H1 (cell line): ENCODE data around the gene TBCA. TPM values are rescaled to one million over a fixed set of nuclear protein-coding genes. Genes with fewer than 3 reads are reported as not detected.

Experiments used
- CTCF ChIA-PET: fragments of 300-600 bp; sonication (Branson Sonifier 250); formaldehyde crosslinking; loops from one replicate; lab custom pipeline; 2021; ENCODE audit not compliant: partially characterized antibody; lab: Charles Lee
- POLR2A ChIA-PET: fragments of 300-600 bp; sonication (Branson Sonifier 250); formaldehyde crosslinking; loops from one replicate; lab custom pipeline; 2021; ENCODE audit warnings: inconsistent platforms; ENCODE audit not compliant: partially characterized antibody; lab: Charles Lee
- DNase-seq, 2 experiments: peaks; one replicate each; pipeline versions ENCODE4 v3.0.0 to v3.0.0-alpha.2; 2010 to 2022; ENCODE audit warnings: low spot score in 2 of 2, low read depth in 1 of 2, mixed read lengths in 1 of 2
- FAIRE-seq: peaks from 2 replicates; lab custom pipeline; 2011; peaks lifted over from hg19 to GRCh38; lab: Jason Lieb, UNC
- H2AFZ ChIP-seq: 2 replicates; pipeline ENCODE4 v1.8.1; 2012; ENCODE audit warnings: low read length, inconsistent platforms
- H2AK5ac ChIP-seq: 2 replicates; pipeline ENCODE4 v1.6.1; 2013; ENCODE audit warnings: low read depth, low read length
- H2BK120ac ChIP-seq: replicated peaks from 2 replicates; pipeline ENCODE3; 2013; ENCODE audit warnings: low read depth, low read length, inconsistent platforms
- H2BK12ac ChIP-seq: 2 replicates; pipeline ENCODE4 v1.6.1; 2013; ENCODE audit warnings: low read depth, low read length
- H2BK15ac ChIP-seq: 2 replicates; pipeline ENCODE4 v1.6.1; 2013; ENCODE audit warnings: low read length
- H2BK20ac ChIP-seq: 2 replicates; pipeline ENCODE4 v1.6.1; 2013; ENCODE audit warnings: low read length
- H2BK5ac ChIP-seq: 2 replicates; pipeline ENCODE4 v1.6.1; 2013; ENCODE audit warnings: low read depth, low read length
- H3K14ac ChIP-seq: 2 replicates; pipeline ENCODE4 v1.6.1; 2013; ENCODE audit warnings: inconsistent platforms; ENCODE audit not compliant: insufficient read length
- H3K18ac ChIP-seq: 2 replicates; pipeline ENCODE4 v1.6.1; 2013; ENCODE audit warnings: low read length; ENCODE audit errors: extremely low read depth
- H3K23ac ChIP-seq: 2 replicates; pipeline ENCODE4 v1.6.1; 2013; ENCODE audit warnings: inconsistent platforms; ENCODE audit not compliant: insufficient read length
- H3K23me2 ChIP-seq: 2 replicates; pipeline ENCODE4 v1.6.1; 2013; ENCODE audit warnings: low read depth, low read length
- H3K27ac ChIP-seq: 2 replicates; pipeline ENCODE4 v1.6.1; 2011; ENCODE audit warnings: low read depth, low read length, inconsistent platforms
- H3K27me3 ChIP-seq, 4 experiments: replicated peaks in 1 of 4; 1 replicate in 1 of 4; 2 replicates in 3 of 4; pipeline versions ENCODE4 v1.6.1 to v1.8.1; 2011 to 2013; ENCODE audit warnings: low read length in 3 of 4, mild to moderate bottlenecking in 3 of 4, inconsistent platforms in 2 of 4, mixed read lengths in 2 of 4, moderate library complexity in 1 of 4; ENCODE audit not compliant: control insufficient read depth in 3 of 4, insufficient read depth in 3 of 4; ENCODE audit errors: extremely low read depth in 1 of 4
- H3K36me3 ChIP-seq, 4 experiments: 2 replicates each; pipeline versions ENCODE4 v1.6.1 to v1.8.1; 2011 to 2013; ENCODE audit warnings: mild to moderate bottlenecking in 4 of 4, low read length in 3 of 4, moderate library complexity in 2 of 4, control low read depth in 1 of 4, inconsistent platforms in 1 of 4; ENCODE audit not compliant: insufficient read depth in 4 of 4, control insufficient read depth in 2 of 4
- H3K4ac ChIP-seq: replicated peaks from 2 replicates; pipeline ENCODE3; 2013; ENCODE audit warnings: low read length, low read depth, mixed read lengths, inconsistent platforms; ENCODE audit not compliant: insufficient read length
- H3K4me1 ChIP-seq, 4 experiments: replicated peaks in 1 of 4; 1 replicate in 1 of 4; 2 replicates in 3 of 4; pipeline versions ENCODE4 v1.6.1 to v1.8.1; 2011 to 2013; ENCODE audit warnings: low read length in 3 of 4, inconsistent platforms in 2 of 4, mixed read lengths in 1 of 4; ENCODE audit not compliant: insufficient read depth in 4 of 4, control insufficient read depth in 3 of 4
- H3K4me2 ChIP-seq, 2 experiments: 2 replicates each; pipeline versions ENCODE4 v1.6.1 to v1.8.1; 2011 to 2013; ENCODE audit warnings: low read depth in 2 of 2, low read length in 2 of 2, control low read depth in 1 of 2, inconsistent platforms in 1 of 2, mild to moderate bottlenecking in 1 of 2; ENCODE audit not compliant: insufficient read depth in 1 of 2
- H3K4me3 ChIP-seq, 4 experiments: fragments of 200-600, 300-600 bp in 1 of 4; sonication (generic), shearing (Covaris generic), sonication (Bioruptor Twin) in 1 of 4; 2 replicates each; pipeline versions ENCODE4 v1.5.1 to v1.8.1; 2011 to 2016; ENCODE audit warnings: low read length in 4 of 4, low read depth in 3 of 4, control low read depth in 2 of 4, inconsistent platforms in 2 of 4, mild to moderate bottlenecking in 2 of 4, mixed read lengths in 1 of 4, moderate library complexity in 1 of 4; ENCODE audit not compliant: insufficient read depth in 2 of 4; ENCODE audit errors: extremely low read depth in 1 of 4
- H3K56ac ChIP-seq: replicated peaks from 2 replicates; pipeline ENCODE3; 2013; ENCODE audit warnings: low read depth, mild to moderate bottlenecking, mixed read lengths, low read length, inconsistent platforms; ENCODE audit not compliant: insufficient read length
- H3K79me1 ChIP-seq: 2 replicates; pipeline ENCODE4 v1.6.1; 2013; ENCODE audit warnings: low read depth, low read length, control low read depth
- H3K79me2 ChIP-seq, 2 experiments: 2 replicates each; pipeline versions ENCODE4 v1.6.1 to v1.8.1; 2012 to 2013; ENCODE audit warnings: low read length in 2 of 2, mild to moderate bottlenecking in 2 of 2, inconsistent platforms in 1 of 2; ENCODE audit not compliant: insufficient read depth in 2 of 2, control insufficient read depth in 1 of 2
- H3K9ac ChIP-seq, 4 experiments: replicated peaks in 1 of 4; 1 replicate in 1 of 4; 2 replicates in 3 of 4; pipeline versions ENCODE4 v1.6.1 to v1.8.1; 2011 to 2013; ENCODE audit warnings: low read depth in 3 of 4, low read length in 3 of 4, control low read depth in 2 of 4, mild to moderate bottlenecking in 2 of 4, moderate library complexity in 2 of 4, inconsistent platforms in 1 of 4; ENCODE audit errors: extremely low read depth in 1 of 4
- H3K9me3 ChIP-seq, 2 experiments: 2 replicates each; pipeline versions ENCODE4 v1.6.1 to v1.8.1; 2012 to 2013; ENCODE audit warnings: mild to moderate bottlenecking in 2 of 2, moderate library complexity in 2 of 2, control low read depth in 1 of 2, inconsistent platforms in 1 of 2, low read depth in 1 of 2, low read length in 1 of 2, mixed read lengths in 1 of 2; ENCODE audit not compliant: insufficient read depth in 2 of 2
- H4K20me1 ChIP-seq, 2 experiments: replicated peaks in 1 of 2; 2 replicates each; pipeline versions ENCODE3 to v1.8.1; 2011 to 2013; ENCODE audit warnings: inconsistent platforms in 2 of 2, low read length in 2 of 2, mild to moderate bottlenecking in 1 of 2; ENCODE audit not compliant: insufficient read depth in 2 of 2, control insufficient read depth in 1 of 2
- H4K5ac ChIP-seq: 2 replicates; pipeline ENCODE4 v1.6.1; 2013; ENCODE audit warnings: low read length, low read depth, mixed read lengths, inconsistent platforms; ENCODE audit not compliant: insufficient read length
- H4K8ac ChIP-seq: 2 replicates; pipeline ENCODE4 v1.8.0; 2013; ENCODE audit warnings: mild to moderate bottlenecking, moderate library complexity, low read length, inconsistent platforms; ENCODE audit not compliant: insufficient read depth; ENCODE audit errors: extremely low read depth
- H4K91ac ChIP-seq: replicated peaks from 2 replicates; pipeline ENCODE3; 2013; ENCODE audit warnings: low read length, mixed read lengths, inconsistent platforms; ENCODE audit not compliant: insufficient read length
- BCL11A ChIP-seq, 2 experiments: IDR thresholded peaks; one replicate each; pipeline ENCODE4 v1.6.1; 2011; ENCODE audit warnings: low read depth in 2 of 2, low read length in 2 of 2, mild to moderate bottlenecking in 2 of 2
- CREB1 ChIP-seq: IDR thresholded peaks from 2 replicates; pipeline ENCODE4 v1.6.1; 2012; ENCODE audit warnings: inconsistent platforms
- EGR1 ChIP-seq: IDR thresholded peaks from 2 replicates; pipeline ENCODE4 v1.6.1; 2011; ENCODE audit warnings: low read depth, low read length, borderline replicate concordance
- FOSL1 ChIP-seq: IDR thresholded peaks from 2 replicates; pipeline ENCODE4 v1.6.1; 2011; ENCODE audit warnings: mild to moderate bottlenecking, low read depth, low read length, moderate library complexity; ENCODE audit not compliant: insufficient read depth
- HDAC2 ChIP-seq, 2 experiments: fragments of 300-600 bp in 1 of 2; sonication (generic) in 1 of 2; IDR thresholded peaks; 2 replicates each; pipeline ENCODE4 v1.6.1; 2011 to 2012; ENCODE audit warnings: low read depth in 2 of 2, low read length in 2 of 2, mild to moderate bottlenecking in 2 of 2, moderate library complexity in 2 of 2, borderline replicate concordance in 1 of 2, inconsistent platforms in 1 of 2
- HDAC6 ChIP-seq: IDR thresholded peaks from one replicate; pipeline ENCODE4 v1.7.1; 2012; ENCODE audit warnings: low read depth, mild to moderate bottlenecking, inconsistent platforms, low read length, moderate library complexity
- KDM1A ChIP-seq: fragments of 200-600, 300-600 bp; sonication (generic); IDR thresholded peaks from 2 replicates; pipeline ENCODE4 v1.7.1; 2016; ENCODE audit warnings: mild to moderate bottlenecking, low read length, borderline replicate concordance
- PHF8 ChIP-seq: fragments of 200-600 bp; sonication (generic); conservative IDR thresholded peaks from 2 replicates; pipeline ENCODE4 v1.7.1; 2012; ENCODE audit warnings: low read depth, mild to moderate bottlenecking, inconsistent platforms, low read length, moderate library complexity
- TCF12 ChIP-seq: IDR thresholded peaks from 2 replicates; pipeline ENCODE4 v1.6.1; 2011; ENCODE audit warnings: low read depth, mild to moderate bottlenecking, low read length
- TEAD4 ChIP-seq: IDR thresholded peaks from 2 replicates; pipeline ENCODE4 v1.6.1; 2012; ENCODE audit warnings: low read depth, low read length, inconsistent platforms, mixed read lengths
- WGBS, 2 experiments: shearing (Covaris generic) in 1 of 2; methylation state at CpG; one replicate each; pipeline versions ENCODE4 v1.1.6 to v1.1.7; 2013 to 2015; ENCODE audit warnings: low lambda C conversion rate in 2 of 2, mixed read lengths in 2 of 2, inconsistent platforms in 1 of 2, low coverage in 1 of 2, missing lambda C conversion rate in 1 of 2; ENCODE audit not compliant: insufficient replicate concordance in 2 of 2, insufficient coverage in 1 of 2, insufficient read length in 1 of 2; ENCODE audit errors: extremely low coverage in 1 of 2, missing lambda C conversion rate in 1 of 2; 5-methylcytosine and 5-hydroxymethylcytosine counted together
- polyA plus RNA-seq, 7 experiments: library from polyadenylated mRNA; depleted of rRNA in 3 of 7; stranded (reverse) in 5 of 7; unstranded in 2 of 7; fragments of >200 nt in 5 of 7; fragments of 200-250 nt in 2 of 7; gene quantifications; 1 replicate in 5 of 7; 2 replicates in 1 of 7; 4 replicates in 1 of 7; pipeline versions ENCODE4 v1.2.1 to v1.2.3, GENCODE V29; 2011 to 2013; ENCODE audit warnings: missing spikeins in 2 of 7, mixed read lengths in 2 of 7
- total RNA-seq: library from RNA; stranded (reverse); fragmentation: NEBNext Ultra II Directional; extraction: Animal tissue kit (Norgen Biotek cat#: 25700); gene quantifications from 2 replicates; pipeline ENCODE4 v1.2.1, GENCODE V29; 2021

The TBCA gene
- total and polyA plus RNA-seq, 2 of the 8 experiments (the other 6 are each of a cell fraction or from before 2014, with no cell fraction given), result 55.7 to 320 TPM

GRCh38 chr5:77784735-77785134 lies 8.6 kb upstream of the TBCA start:
- Histone ChIP-seq H3K4ac (no peak overlapping the region), H2BK20ac (no peak overlapping the region), H4K20me1 (no peaks in the 10 kb centered on the region), H4K5ac (no peak overlapping the region), H2BK5ac (no peak overlapping the region), H3K9me3 (no peaks in the 10 kb centered on the region), H3K27ac (no peak overlapping the region), H3K79me1 (no peaks in the 10 kb centered on the region), H3K56ac (no peak overlapping the region), H2BK120ac (no peak overlapping the region), H2BK15ac (no peak overlapping the region), H3K4me3 (no peak overlapping the region), H3K18ac (no peak overlapping the region), H4K91ac (no peak overlapping the region), H3K23me2 (no peaks in the 10 kb centered on the region), H3K4me1 (no peaks in the 10 kb centered on the region), H2AFZ (no peak overlapping the region), H2BK12ac (no peak overlapping the region), H3K36me3 (no peaks in the 10 kb centered on the region), H3K23ac (no peak overlapping the region), H3K79me2 (no peaks in the 10 kb centered on the region), H3K14ac (no peak overlapping the region), H2AK5ac (no peak overlapping the region), H3K27me3 (no peaks in the 10 kb centered on the region), H3K9ac (no peak overlapping the region), H4K8ac (no peak overlapping the region), H3K4me2 (no peak overlapping the region)
- WGBS, 2 experiments, result 93% methylated on average over 21 of the region's 21 CpGs; no CpG with 5 or more reads in 1 of the 2 experiments
- ChIA-PET CTCF (no interaction called here), POLR2A (no interaction called here)
- DNase-seq, result no peak
- no peak for FAIRE-seq
- no peak for TF ChIP-seq TEAD4
- no peak for TF ChIP-seq BCL11A (IDR thresholded peaks at IDR 0.05; ENCODE audit: low read depth in 2 of 2, low read length in 2 of 2)
- TF ChIP-seq EGR1, result no peak
- TF ChIP-seq PHF8, result no peak
- no peak for TF ChIP-seq HDAC6
- no peak for TF ChIP-seq CREB1
- no peak for TF ChIP-seq HDAC2 (IDR thresholded peaks at IDR 0.05; ENCODE audit: borderline replicate concordance in 1 of 2, low read depth in 2 of 2, low read length in 2 of 2)
- TF ChIP-seq KDM1A, result no peak
- no peak for TF ChIP-seq FOSL1
- TF ChIP-seq TCF12, result no peak
